Naive B cell (primary cell): ENCODE data around the gene BEND3. TPM values are rescaled to one million over a fixed set of nuclear protein-coding genes. Genes with fewer than 3 reads are reported as not detected.
"Not testable (repeated sequence)": the region's sequence is repeated elsewhere in the genome, so short reads cannot be mapped to it uniquely, and the experiment has no call there.

Source experiments
- ATAC-seq, 2 donors: fragments of 150-1000 bp; cut with Tn5 transposase; 2 replicates each; pipeline ENCODE4 v1.10.0; 2021; ENCODE audit warnings: low read depth in 2 of 2, mild to moderate bottlenecking in 2 of 2, moderate library complexity in 2 of 2
- DNase-seq: peaks from one replicate; pipeline ENCODE4 v3.0.0; 2022
- H3K27ac Mint-ChIP-seq, 6 donors: one replicate each; pipeline ENCODE4 v1.8.0; 2020 to 2022; ENCODE audit warnings: mild to moderate bottlenecking in 6 of 6, mixed read lengths in 6 of 6, moderate library complexity in 5 of 6, inconsistent platforms in 2 of 6
- H3K27me3 Mint-ChIP-seq, 3 donors: one replicate each; pipeline ENCODE4 v1.8.0; 2021 to 2022; ENCODE audit warnings: mixed read lengths in 3 of 3, mild to moderate bottlenecking in 1 of 3
- H3K36me3 Mint-ChIP-seq, 2 donors: one replicate each; pipeline ENCODE4 v1.8.0; 2020 to 2022; ENCODE audit warnings: mixed read lengths in 2 of 2, inconsistent platforms in 1 of 2, mild to moderate bottlenecking in 1 of 2
- H3K4me1 Mint-ChIP-seq, 3 donors: one replicate each; pipeline ENCODE4 v1.8.0; 2020 to 2022; ENCODE audit warnings: mixed read lengths in 3 of 3, inconsistent platforms in 1 of 3, mild to moderate bottlenecking in 1 of 3, moderate library complexity in 1 of 3
- H3K4me3 Mint-ChIP-seq, 8 donors: one replicate each; pipeline ENCODE4 v1.8.0; 2020 to 2022; ENCODE audit warnings: mild to moderate bottlenecking in 8 of 8, mixed read lengths in 8 of 8, moderate library complexity in 8 of 8, inconsistent platforms in 2 of 8
- H3K9me3 Mint-ChIP-seq, 7 donors: one replicate each; pipeline ENCODE4 v1.8.0; 2020 to 2022; ENCODE audit warnings: mixed read lengths in 7 of 7, mild to moderate bottlenecking in 5 of 7, inconsistent platforms in 2 of 7, moderate library complexity in 1 of 7
- polyA plus RNA-seq, 6 donors: library from polyadenylated mRNA; unstranded; fragments of 300-500 nt; fragmentation: Illumina TruSeq; gene quantifications; one replicate each; pipeline ENCODE4 v1.2.3, GENCODE V29; 2021; ENCODE audit warnings: low read depth in 6 of 6

BEND3 gene
- polyA plus RNA-seq, 6 donors from 2014 or later, result 0.54 to 0.76 (median 0.63) TPM; not detected in 1

DNA sequence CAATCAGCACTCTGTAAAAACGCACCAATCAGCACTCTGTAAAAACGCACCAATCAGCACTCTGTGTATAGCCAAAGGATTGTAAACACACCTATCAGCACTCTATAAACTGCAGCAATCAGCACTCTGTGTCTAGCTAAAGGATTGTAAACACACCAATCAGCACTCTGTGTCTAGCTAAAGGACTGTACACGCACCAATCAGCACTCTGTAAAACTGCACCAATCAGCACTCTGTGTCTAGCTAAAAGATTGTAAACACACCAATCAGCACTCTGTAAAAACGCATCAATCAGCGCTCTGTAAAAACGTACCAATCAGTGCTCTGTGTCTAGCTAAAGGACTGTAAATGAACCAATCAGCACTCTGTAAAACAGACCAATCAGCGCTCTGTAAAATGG, 30.9 kb downstream of the BEND3 start:
- not testable (repeated sequence) for H3K4me1 Mint-ChIP-seq, H3K9me3 Mint-ChIP-seq, H3K27ac Mint-ChIP-seq, ATAC-seq, DNase-seq, H3K27me3 Mint-ChIP-seq, H3K4me3 Mint-ChIP-seq
- H3K36me3 Mint-ChIP-seq, result peaks cover 0 to 15% of the 10 kb centered on the region in 2 donors

DNA sequence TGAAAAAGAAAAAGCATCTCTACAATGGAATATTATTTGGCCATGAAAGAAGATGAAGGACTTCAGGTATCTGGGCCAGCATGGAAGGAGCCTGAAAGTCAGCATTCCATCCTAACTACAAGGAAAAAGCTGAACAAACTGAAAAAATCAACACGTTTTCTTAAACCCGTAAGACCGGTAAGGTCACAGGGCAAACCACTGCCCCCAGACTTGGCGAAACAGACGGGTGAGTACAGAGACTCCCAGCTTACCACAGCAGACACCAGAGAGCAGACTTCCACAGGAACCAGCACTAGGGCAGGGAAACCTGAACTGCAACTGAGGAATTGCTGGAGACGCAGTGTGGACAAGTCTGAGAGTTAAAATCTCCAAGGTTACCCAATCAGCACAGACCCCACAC, 31.4 kb downstream of the BEND3 start:
- H3K27me3 Mint-ChIP-seq, result no peaks in the 10 kb centered on the region
- peaks cover 0 to 6% (median 2%) of the 10 kb centered on the region in 7 donors for H3K9me3 Mint-ChIP-seq
- DNase-seq (no peak), ATAC-seq (no peak)
- H3K36me3 Mint-ChIP-seq, result peaks cover 0 to 15% of the 10 kb centered on the region in 2 donors
- H3K4me3 Mint-ChIP-seq, result no peak overlapping the region
- peak overlapping the region in 1 of 6 donors; percentile 20 for H3K27ac Mint-ChIP-seq
- H3K4me1 Mint-ChIP-seq, result no peaks in the 10 kb centered on the region

DNA sequence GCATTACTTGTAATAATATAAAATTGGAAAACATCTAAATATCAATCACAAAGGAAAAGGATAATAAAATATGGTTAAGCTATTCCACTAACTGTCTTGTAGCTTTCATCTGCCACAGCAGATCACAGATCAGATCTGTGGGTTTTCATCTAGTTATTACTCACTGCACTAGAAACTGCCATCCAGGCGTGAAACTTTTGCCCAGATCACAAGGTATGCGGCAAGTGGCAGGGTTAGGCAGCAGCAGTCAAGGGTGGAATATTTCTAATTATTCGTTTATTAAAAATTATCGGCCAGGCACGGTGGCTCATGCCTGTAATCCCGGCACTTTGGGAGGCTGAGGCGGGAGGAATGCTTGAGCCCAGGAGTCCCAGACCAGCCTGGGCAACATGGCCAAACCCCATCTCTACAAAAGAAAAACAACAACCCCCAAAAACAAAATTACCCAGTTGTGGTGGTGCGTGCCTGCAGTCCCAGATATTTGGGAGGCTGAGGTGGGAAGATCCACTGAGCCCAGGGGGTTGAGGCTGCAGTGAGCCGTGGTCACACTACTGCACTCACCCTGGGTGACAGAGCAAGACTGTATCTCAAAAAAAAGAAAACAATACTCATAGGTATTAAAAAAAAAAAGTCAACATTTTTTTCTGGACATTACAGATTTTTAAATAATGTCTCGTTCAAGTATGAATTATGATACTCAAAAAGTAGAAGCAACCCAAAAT, 32.1 kb downstream of the BEND3 start:
- H3K36me3 Mint-ChIP-seq, result peaks cover 0 to 12% of the 10 kb centered on the region in 2 donors
- H3K27me3 Mint-ChIP-seq, result no peaks in the 10 kb centered on the region
- no peak overlapping the region for H3K4me3 Mint-ChIP-seq
- DNase-seq (no peak), ATAC-seq (no peak)
- peaks cover 0 to 6% (median 2%) of the 10 kb centered on the region in 7 donors for H3K9me3 Mint-ChIP-seq
- H3K4me1 Mint-ChIP-seq, result no peaks in the 10 kb centered on the region
- peak overlapping the region in 1 of 6 donors; percentile 29 for H3K27ac Mint-ChIP-seq

- Mint-ChIP-seq H3K27ac (no peak overlapping the region), H3K4me3 (no peak overlapping the region), H3K27me3 (no peaks in the 10 kb centered on the region), H3K9me3 (peaks cover 0 to 6% (median 2%) of the 10 kb centered on the region in 7 donors), H3K36me3 (peaks cover 0 to 7% of the 10 kb centered on the region in 2 donors), H3K4me1 (no peaks in the 10 kb centered on the region)
- DNase-seq (no peak), ATAC-seq (no peak)
These were observed 33.3 kb downstream of the BEND3 start for GRCh38 chr6:107082045-107082444.

- no peaks in the 10 kb centered on the region for H3K4me1 Mint-ChIP-seq
- peak overlapping the region in 2 of 6 donors; percentile 30 to 49 for H3K27ac Mint-ChIP-seq
- ATAC-seq (no peak), DNase-seq (no peak)
- no peaks in the 10 kb centered on the region for H3K27me3 Mint-ChIP-seq
- H3K4me3 Mint-ChIP-seq, result no peak overlapping the region
- peaks cover 0 to 3% (median 2%) of the 10 kb centered on the region in 7 donors for H3K9me3 Mint-ChIP-seq
- peaks cover 0 to 7% of the 10 kb centered on the region in 2 donors for H3K36me3 Mint-ChIP-seq
These were observed 35.3 kb downstream of the BEND3 start for GRCh38 chr6:107080036-107080435.

- Mint-ChIP-seq H3K4me3 (no peak overlapping the region), H3K9me3 (peaks cover 0 to 3% (median 0%) of the 10 kb centered on the region in 7 donors), H3K27me3 (no peaks in the 10 kb centered on the region), H3K27ac (no peak overlapping the region), H3K4me1 (no peaks in the 10 kb centered on the region), H3K36me3 (peaks cover 0 to 7% of the 10 kb centered on the region in 2 donors)
- no peak for DNase-seq
- ATAC-seq, result no peak
These were observed 35.9 kb downstream of the BEND3 start for GRCh38 chr6:107079429-107079828.

GRCh38 chr6:107077710-107078109, 37.6 kb downstream of the BEND3 start:
- DNase-seq, result no peak
- no peak for ATAC-seq
- Mint-ChIP-seq H3K36me3 (no peaks in the 10 kb centered on the region), H3K27me3 (no peaks in the 10 kb centered on the region), H3K4me3 (no peak overlapping the region), H3K9me3 (no peaks in the 10 kb centered on the region), H3K27ac (no peak overlapping the region), H3K4me1 (no peaks in the 10 kb centered on the region)

DNA sequence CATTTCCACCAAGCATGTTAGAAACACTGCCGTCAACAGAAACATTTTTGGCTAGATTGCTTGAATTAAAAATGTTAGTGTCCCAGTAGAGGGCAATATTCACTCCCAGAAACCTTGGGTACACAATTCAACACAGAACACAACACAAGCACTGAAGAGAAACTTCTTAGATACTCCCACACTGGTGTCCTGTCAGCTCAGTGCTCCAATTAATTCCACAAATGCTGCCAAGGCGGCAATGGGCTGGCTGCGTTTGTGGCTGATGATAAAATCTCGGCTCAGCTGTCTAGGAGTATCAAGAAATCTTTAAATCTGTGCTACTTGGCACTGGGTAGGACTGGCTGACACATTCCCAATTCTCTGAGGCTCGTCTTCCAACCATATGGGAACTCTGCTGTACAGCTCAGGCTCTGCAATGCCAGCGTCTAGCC, 39.3 kb downstream of the BEND3 start:
- Mint-ChIP-seq H3K9me3 (no peaks in the 10 kb centered on the region), H3K27ac (no peak overlapping the region), H3K4me1 (no peaks in the 10 kb centered on the region), H3K4me3 (no peak overlapping the region), H3K36me3 (no peaks in the 10 kb centered on the region), H3K27me3 (no peaks in the 10 kb centered on the region)
- DNase-seq (no peak), ATAC-seq (no peak)

DNA sequence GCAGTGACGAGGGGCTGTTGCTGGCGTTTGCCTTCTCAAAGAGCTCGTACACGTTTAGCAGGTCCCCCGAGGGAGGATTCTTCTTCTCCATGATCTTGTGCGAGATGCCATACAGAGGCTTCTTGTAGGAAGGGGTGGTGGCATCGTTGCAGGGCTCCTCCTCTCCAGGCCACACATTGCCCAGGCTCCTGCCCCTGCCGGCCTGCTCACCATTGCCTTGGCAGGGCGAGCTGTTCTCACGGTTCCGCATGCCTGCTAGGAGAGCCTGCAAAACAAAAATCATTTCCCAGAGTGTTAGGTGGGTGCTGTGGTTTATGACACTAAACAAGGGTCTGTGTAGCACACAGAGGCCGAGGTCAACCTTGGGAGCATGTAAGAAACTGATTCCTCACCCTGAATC, 44.6 kb downstream of the BEND3 start:
- DNase-seq (no peak), ATAC-seq (no peak)
- Mint-ChIP-seq H3K27ac (no peak overlapping the region), H3K36me3 (no peaks in the 10 kb centered on the region), H3K4me3 (no peak overlapping the region), H3K27me3 (no peaks in the 10 kb centered on the region), H3K9me3 (no peaks in the 10 kb centered on the region), H3K4me1 (no peaks in the 10 kb centered on the region)

GRCh38 chr6:107069631-107070548, 45.4 kb downstream of the BEND3 start:
- Mint-ChIP-seq H3K9me3 (no peaks in the 10 kb centered on the region), H3K4me1 (peaks cover 0 to 5% (median 3%) of the 10 kb centered on the region in 3 donors), H3K4me3 (no peak overlapping the region), H3K36me3 (no peaks in the 10 kb centered on the region), H3K27me3 (no peaks in the 10 kb centered on the region), H3K27ac (no peak overlapping the region)
- no peak for ATAC-seq
- no peak for DNase-seq

GRCh38 chr6:107068691-107069630, 46.4 kb downstream of the BEND3 start:
- H3K27me3 Mint-ChIP-seq, result no peaks in the 10 kb centered on the region
- H3K4me3 Mint-ChIP-seq, result no peak overlapping the region
- peaks cover 0 to 11% (median 9%) of the 10 kb centered on the region in 3 donors for H3K4me1 Mint-ChIP-seq
- DNase-seq (no peak), ATAC-seq (no peak)
- peak overlapping the region in 1 of 6 donors; percentile 19 for H3K27ac Mint-ChIP-seq
- H3K9me3 Mint-ChIP-seq, result no peaks in the 10 kb centered on the region
- H3K36me3 Mint-ChIP-seq, result no peaks in the 10 kb centered on the region

GRCh38 chr6:107066697-107067659, 48.3 kb downstream of the BEND3 start:
- no peak for ATAC-seq
- DNase-seq, result no peak
- Mint-ChIP-seq H3K27me3 (no peaks in the 10 kb centered on the region), H3K4me1 (peaks cover 2 to 16% (median 14%) of the 10 kb centered on the region in 3 donors), H3K27ac (no peak overlapping the region), H3K36me3 (no peaks in the 10 kb centered on the region), H3K9me3 (no peaks in the 10 kb centered on the region), H3K4me3 (no peak overlapping the region)
